Erythroblast (primary cell): Measurements from ENCODE around the gene HIVEP1.

Source experiments
- GATA1 ChIP-seq: IDR thresholded peaks from 2 replicates; pipeline ENCODE4 v1.6.1; 2011; ENCODE audit warnings: low read depth, mild to moderate bottlenecking, control low read depth, low read length, moderate library complexity
- POLR2A ChIP-seq: IDR thresholded peaks from 2 replicates; pipeline ENCODE4 v1.6.1; 2011; ENCODE audit warnings: mild to moderate bottlenecking, low read length

GRCh38 chr6:12148841-12149240 lies 136.7 kb downstream of the HIVEP1 start:
- no peak for TF ChIP-seq POLR2A
- no peak for TF ChIP-seq GATA1
